ENCODE data around the gene MITF. TPM values are rescaled to one million over a fixed set of nuclear protein-coding genes. Genes with fewer than 3 reads are reported as not detected.

MITF gene
- total RNA-seq, 1 experiment from 2014 or later, result 1.9 TPM

GRCh38 chr3:69893274-69893673 lies 154.0 kb downstream of the MITF start:
- RAD21 ChIA-PET (ENCODE audit: low non-redundant PET in 1 of 2, low total read pairs in 2 of 2, uncharacterized antibody in 2 of 2, unreplicated experiment in 2 of 2), result no interaction called here

GRCh38 chr3:69896095-69896494 lies 156.8 kb downstream of the MITF start:
- Histone ChIP-seq H3K27ac (ENCODE audit: low read depth, low read length) (no peak overlapping the region), H3K4me2 (ENCODE audit: low read length) (no peak overlapping the region), H3K9ac (ENCODE audit: low read length) (no peak overlapping the region), H2AFZ (ENCODE audit: low read depth, low read length, poor library complexity, severe bottlenecking) (no peak overlapping the region), H3K27me3 (ENCODE audit: insufficient read depth, low read length) (no peaks in the 10 kb centered on the region), H3K36me3 (ENCODE audit: control insufficient read depth in 1 of 2, insufficient read depth in 2 of 2, low read length in 2 of 2) (no peaks in the 10 kb centered on the region), H3K79me2 (ENCODE audit: insufficient read depth, low read length) (no peaks in the 10 kb centered on the region), H4K20me1 (ENCODE audit: insufficient read depth) (no peaks in the 10 kb centered on the region), H3K4me3 (replicated peaks in 1 of 2; ENCODE audit: low read depth in 1 of 2, low read length in 2 of 2) (no peak overlapping the region), H3K9me2 (ENCODE audit: insufficient read depth) (no peaks in the 10 kb centered on the region), H3K4me1 (ENCODE audit: control insufficient read depth in 1 of 2, insufficient read depth in 2 of 2, low read length in 2 of 2) (no peaks in the 10 kb centered on the region), H3K9me3 (ENCODE audit: control insufficient read depth in 1 of 2, insufficient read depth in 1 of 2, low read depth in 1 of 2, low read length in 2 of 2) (no peaks in the 10 kb centered on the region)
- TF ChIP-seq CBX3 (IDR thresholded peaks at IDR 0.05; ENCODE audit: low read depth), result no peak
- no peak for TF ChIP-seq ELF1 (IDR thresholded peaks at IDR 0.05; ENCODE audit: borderline replicate concordance, low read depth)
- no peak for TF ChIP-seq ZBTB33 (IDR thresholded peaks at IDR 0.05; ENCODE audit: extremely low read depth, insufficient replicate concordance, low read length)
- TF ChIP-seq CTCF (IDR thresholded peaks at IDR 0.05 in 2 of 3, conservative IDR thresholded peaks at IDR 0.05 in 1 of 3; ENCODE audit: borderline replicate concordance in 1 of 3, insufficient read depth in 1 of 3, low read depth in 2 of 3, low read length in 2 of 3), result no peak
- POLR2A ChIA-PET, result no interaction called here
- CTCF ChIA-PET, result no interaction called here
- RAD21 ChIA-PET (ENCODE audit: low non-redundant PET in 1 of 2, low total read pairs in 2 of 2, uncharacterized antibody in 2 of 2, unreplicated experiment in 2 of 2), result no interaction called here
- ATAC-seq (no peak), DNase-seq (ENCODE audit: low read depth, low spot score) (no peak)
- intact Hi-C loops (cut with micrococcal nuclease), result no loop called here
- BruUV-seq (replicated peaks), result no TSS peak

More at GRCh38 chr3:69893274-69893673, 154.0 kb downstream of the MITF start:
- H3K9me2 ChIP-seq (ENCODE audit: insufficient read depth), result no peaks in the 10 kb centered on the region
- H4K20me1 ChIP-seq (ENCODE audit: insufficient read depth), result no peaks in the 10 kb centered on the region
- BruUV-seq (replicated peaks), result no TSS peak
- ATAC-seq (no peak), DNase-seq (ENCODE audit: low read depth, low spot score) (no peak)
- no peaks in the 10 kb centered on the region for H3K4me1 ChIP-seq (ENCODE audit: control insufficient read depth in 1 of 2, insufficient read depth in 2 of 2, low read length in 2 of 2)
- POLR2A ChIA-PET, result no interaction called here
- no peak overlapping the region for H2AFZ ChIP-seq (ENCODE audit: low read depth, low read length, poor library complexity, severe bottlenecking)
- H3K27me3 ChIP-seq (ENCODE audit: insufficient read depth, low read length), result no peaks in the 10 kb centered on the region
- TF ChIP-seq FOSL1 (IDR thresholded peaks at IDR 0.05; ENCODE audit: low read depth), result no peak
- CTCF ChIA-PET, result no interaction called here
- H3K79me2 ChIP-seq (ENCODE audit: insufficient read depth, low read length), result no peaks in the 10 kb centered on the region
- H3K27ac ChIP-seq (ENCODE audit: low read depth, low read length), result no peak overlapping the region
- intact Hi-C loops (cut with micrococcal nuclease), result no loop called here
- no peaks in the 10 kb centered on the region for H3K36me3 ChIP-seq (ENCODE audit: control insufficient read depth in 1 of 2, insufficient read depth in 2 of 2, low read length in 2 of 2)
- H3K4me3 ChIP-seq (replicated peaks in 1 of 2; ENCODE audit: low read depth in 1 of 2, low read length in 2 of 2), result no peak overlapping the region
- H3K4me2 ChIP-seq (ENCODE audit: low read length), result no peak overlapping the region
- H3K9me3 ChIP-seq (ENCODE audit: control insufficient read depth in 1 of 2, insufficient read depth in 1 of 2, low read depth in 1 of 2, low read length in 2 of 2), result no peaks in the 10 kb centered on the region
- H3K9ac ChIP-seq (ENCODE audit: low read length), result no peak overlapping the region

Measured in HCT116 (cell line).